Esophagus muscularis mucosa (tissue), 4 donors: ENCODE measurements around the gene DCTD. TPM values are rescaled to one million over a fixed set of nuclear protein-coding genes. Genes with fewer than 3 reads are reported as not detected.

ENCODE experiments used
- DNase-seq: peaks from one replicate; pipeline ENCODE4 v3.0.0-alpha.2; 2017; ENCODE audit errors: extremely low spot score
- H3K27ac ChIP-seq, 4 donors: fragments of 200-600 bp; sonication (generic); replicated peaks in 1 of 4; 1 replicate in 3 of 4; 2 replicates in 1 of 4; pipeline ENCODE4 v1.5.1; 2016 to 2019; ENCODE audit warnings: mild to moderate bottlenecking in 1 of 4
- H3K27me3 ChIP-seq, 4 donors: fragments of 200-600 bp; sonication (generic); one replicate each; pipeline versions ENCODE4 v1.5.1 to v1.6.0; 2016 to 2019
- H3K36me3 ChIP-seq, 4 donors: fragments of 200-600 bp; sonication (generic); one replicate each; pipeline ENCODE4 v1.5.1; 2016 to 2019
- H3K4me1 ChIP-seq, 4 donors: fragments of 200-600 bp; sonication (generic); one replicate each; pipeline ENCODE4 v1.5.1; 2016 to 2019
- H3K4me3 ChIP-seq, 4 donors: fragments of 200-600 bp; sonication (generic); 1 replicate in 2 of 4; 2 replicates in 2 of 4; pipeline ENCODE4 v1.5.1; 2016 to 2019; ENCODE audit warnings: mild to moderate bottlenecking in 4 of 4, moderate library complexity in 1 of 4
- H3K9me3 ChIP-seq, 4 donors: fragments of 200-600 bp; sonication (generic); 1 replicate in 3 of 4; 2 replicates in 1 of 4; pipeline ENCODE4 v1.5.1; 2016 to 2019
- CTCF ChIP-seq, 3 experiments: fragments of 200-600 bp in 2 of 3; fragments of 450-650 bp in 1 of 3; sonication (generic) in 2 of 3; IDR thresholded peaks; one replicate each; pipeline ENCODE4 v1.5.1; 2017 to 2019; ENCODE audit warnings: antibody characterized with exemption in 3 of 3, mild to moderate bottlenecking in 2 of 3, moderate library complexity in 1 of 3
- EP300 ChIP-seq: sonication (generic); formaldehyde crosslinking; IDR thresholded peaks from one replicate; pipeline ENCODE4 v1.6.1; 2017; ENCODE audit warnings: antibody characterized with exemption
- POLR2A ChIP-seq: fragments of 450-650 bp; IDR thresholded peaks from one replicate; pipeline ENCODE4 v1.6.1; 2017; ENCODE audit warnings: antibody characterized with exemption, moderate library complexity, mild to moderate bottlenecking, low read depth
- POLR2AphosphoS5 ChIP-seq, 2 donors: sonication (generic); formaldehyde crosslinking; IDR thresholded peaks; one replicate each; pipeline ENCODE4 v1.6.1; 2017; ENCODE audit warnings: antibody characterized with exemption in 2 of 2
- WGBS: methylation state at CpG from one replicate; pipeline ENCODE4 v1.1.5; 2018; 5-methylcytosine and 5-hydroxymethylcytosine counted together
- intact Hi-C: fragments of 100-400 bp; cut with DNase I; formaldehyde crosslinking; loops from one replicate; pipeline ENCODE4 v1.15.1; 2023
- total RNA-seq, 4 donors: library from RNA; depleted of rRNA; stranded (reverse); fragments of >200 nt; gene quantifications; one replicate each; pipeline versions ENCODE4 v1.1.0 to v1.2.1, GENCODE V29; 2016

The DCTD gene
- total RNA-seq, 4 donors from 2014 or later = 33.6 to 55.3 (median 48.7) TPM

- 47% methylated on average over 5 of the region's 5 CpGs for WGBS
- no peaks in the 10 kb centered on the region for H3K27me3 ChIP-seq
- intact Hi-C loops = no loop called here
- DNase-seq = no peak
- no peak overlapping the region for H3K4me3 ChIP-seq
- H3K36me3 ChIP-seq = no peaks in the 10 kb centered on the region
- peaks cover 1 to 29% (median 24%) of the 10 kb centered on the region in 4 donors for H3K4me1 ChIP-seq
- no peak for TF ChIP-seq POLR2A
- TF ChIP-seq CTCF (IDR thresholded peaks at IDR 0.05) = no peak
- no peak for TF ChIP-seq EP300
- TF ChIP-seq POLR2AphosphoS5 (IDR thresholded peaks at IDR 0.05) = no peak
- no peaks in the 10 kb centered on the region for H3K9me3 ChIP-seq
- no peak overlapping the region for H3K27ac ChIP-seq
These were observed 6.2 kb upstream of the DCTD start for GRCh38 chr4:182923366-182923765.

GRCh38 chr4:182922501-182923284 is 5.5 kb upstream of the DCTD start:
- no peak for TF ChIP-seq POLR2A
- TF ChIP-seq POLR2AphosphoS5 (IDR thresholded peaks at IDR 0.05) = no peak
- TF ChIP-seq EP300 = no peak
- TF ChIP-seq CTCF (IDR thresholded peaks at IDR 0.05) = no peak
- Histone ChIP-seq H3K36me3 (no peaks in the 10 kb centered on the region), H3K4me3 (no peak overlapping the region), H3K27me3 (no peaks in the 10 kb centered on the region), H3K27ac (no peak overlapping the region), H3K9me3 (no peaks in the 10 kb centered on the region), H3K4me1 (peaks cover 3 to 34% (median 30%) of the 10 kb centered on the region in 4 donors)
- WGBS = 51% methylated on average over 13 of the region's 13 CpGs
- DNase-seq = no peak
- intact Hi-C loops = no loop called here

GRCh38 chr4:182921608-182922007 is 4.4 kb upstream of the DCTD start:
- H3K27ac ChIP-seq = no peak overlapping the region
- H3K4me3 ChIP-seq = no peak overlapping the region
- no peak for TF ChIP-seq CTCF (IDR thresholded peaks at IDR 0.05)
- no peak for TF ChIP-seq EP300
- TF ChIP-seq POLR2A = no peak
- no peak for TF ChIP-seq POLR2AphosphoS5 (IDR thresholded peaks at IDR 0.05)
- H3K4me1 ChIP-seq = peaks cover 3 to 36% (median 31%) of the 10 kb centered on the region in 4 donors
- no peaks in the 10 kb centered on the region for H3K9me3 ChIP-seq
- H3K36me3 ChIP-seq = no peaks in the 10 kb centered on the region
- intact Hi-C loops = no loop called here
- WGBS = 95% methylated on average over 4 of the region's 4 CpGs
- no peaks in the 10 kb centered on the region for H3K27me3 ChIP-seq
- no peak for DNase-seq

- TF ChIP-seq CTCF (IDR thresholded peaks at IDR 0.05) (no peak), POLR2A (no peak), EP300 (no peak), POLR2AphosphoS5 (IDR thresholded peaks at IDR 0.05) (no peak)
- H3K9me3 ChIP-seq = no peaks in the 10 kb centered on the region
- intact Hi-C loops = no loop called here
- DNase-seq = no peak
- 87% methylated on average over 4 of the region's 4 CpGs for WGBS
- H3K27me3 ChIP-seq = no peaks in the 10 kb centered on the region
- no peak overlapping the region for H3K27ac ChIP-seq
- no peaks in the 10 kb centered on the region for H3K36me3 ChIP-seq
- no peak overlapping the region for H3K4me3 ChIP-seq
- peaks cover 9 to 45% (median 40%) of the 10 kb centered on the region in 4 donors for H3K4me1 ChIP-seq
These were observed 3.5 kb upstream of the DCTD start for GRCh38 chr4:182920676-182921075.
